COLO829 (cell line): ENCODE measurements around the gene MYO10.

Experiments used
- DNase-seq: peaks from one replicate; pipeline ENCODE4 v3.0.0; 2012; ENCODE audit warnings: low spot score

MYO10 gene

DNA sequence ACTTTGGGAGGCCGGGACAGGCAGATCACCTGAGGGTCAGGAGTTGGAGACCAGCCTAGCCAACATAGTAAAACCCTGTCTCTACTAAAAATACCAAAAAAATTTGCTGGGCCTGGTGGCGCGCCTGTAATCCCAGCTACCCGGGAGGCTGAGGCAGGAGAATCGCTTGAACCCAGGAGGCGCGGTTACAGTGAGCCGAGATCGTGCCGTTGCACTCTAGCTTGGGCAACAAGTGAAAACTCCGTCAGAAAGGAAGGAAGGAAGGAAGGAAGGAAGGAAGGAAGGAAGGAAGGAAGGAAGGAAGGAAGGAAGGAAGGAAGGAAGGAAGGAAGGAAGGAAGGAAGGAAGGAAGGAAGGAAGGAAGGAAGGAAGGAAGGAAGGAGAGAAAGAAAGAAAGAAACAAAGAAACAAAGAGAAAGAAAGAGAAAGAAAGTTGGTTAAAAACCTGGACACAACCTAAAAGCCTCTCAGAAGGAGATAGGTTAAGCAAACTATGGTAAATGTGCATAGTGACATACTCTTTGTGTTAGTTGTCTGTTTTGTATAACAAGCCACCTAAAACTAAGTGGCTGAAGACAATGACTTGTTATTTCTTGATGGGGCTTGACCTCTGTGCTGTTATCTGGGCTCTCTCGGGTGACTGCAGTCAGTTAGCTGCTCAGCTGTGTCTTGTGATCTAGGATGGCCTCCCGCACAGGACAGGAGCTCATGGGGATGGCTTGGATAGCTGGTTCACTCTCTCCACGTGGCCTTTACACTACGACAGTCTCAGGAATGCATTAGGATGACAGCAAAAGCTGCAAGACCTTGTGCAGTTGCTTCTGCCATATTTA lies 8.0 kb upstream of the MYO10 start:
- DNase-seq = no peak

DNA sequence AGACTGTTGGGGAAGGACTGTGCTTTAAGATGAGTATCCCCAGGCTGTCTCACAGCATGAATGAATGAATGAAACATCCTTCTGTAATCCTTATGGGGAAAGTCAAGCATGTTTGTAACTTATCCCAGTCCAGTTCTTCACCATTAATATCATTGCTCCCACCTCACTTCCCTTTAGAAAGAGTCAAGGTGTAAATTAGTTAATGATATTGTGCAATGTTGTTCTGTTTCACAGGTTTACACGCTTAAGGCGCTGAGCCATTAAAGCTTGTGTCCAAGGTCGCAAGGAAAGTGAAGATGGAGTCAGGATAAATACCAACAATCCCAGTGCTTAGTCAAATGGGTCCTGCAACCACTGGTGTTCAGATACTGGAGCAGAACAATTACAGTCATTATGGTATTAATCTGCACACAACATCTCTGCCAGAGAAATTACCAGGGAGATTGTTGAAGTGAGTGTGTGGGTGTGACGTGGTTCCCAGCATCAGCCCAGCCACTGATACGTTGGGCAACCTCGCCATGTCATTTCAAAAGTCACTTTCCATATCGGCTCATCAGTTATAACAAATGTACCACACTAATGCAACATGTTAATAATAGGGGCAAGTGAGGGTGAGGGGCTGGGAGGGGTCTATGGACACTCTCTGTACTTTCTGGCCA lies 1.5 kb upstream of the MYO10 start:
- no peak for DNase-seq

DNA sequence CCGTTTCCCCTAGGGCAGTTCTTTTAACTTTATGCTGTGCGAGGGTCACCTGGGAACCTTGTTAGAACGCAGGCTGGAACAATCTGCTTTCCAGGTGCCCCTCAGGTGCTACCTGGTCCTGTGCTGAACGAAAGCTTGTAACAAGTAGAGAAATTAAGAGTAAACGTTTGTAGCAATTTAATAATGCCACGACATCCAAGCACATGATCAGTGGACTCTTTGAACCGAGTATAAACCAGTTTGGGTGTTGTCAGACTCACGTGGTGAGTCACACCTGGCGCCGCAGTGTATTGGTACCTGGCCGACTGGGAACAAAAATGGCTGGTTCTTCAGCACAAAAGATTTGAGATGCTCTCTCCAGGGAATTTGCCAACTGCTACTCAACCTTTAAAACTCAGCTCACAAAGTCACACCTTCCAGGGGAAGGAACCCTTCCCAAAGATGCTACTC lies 926 bp upstream of the MYO10 start:
- no peak for DNase-seq

DNA sequence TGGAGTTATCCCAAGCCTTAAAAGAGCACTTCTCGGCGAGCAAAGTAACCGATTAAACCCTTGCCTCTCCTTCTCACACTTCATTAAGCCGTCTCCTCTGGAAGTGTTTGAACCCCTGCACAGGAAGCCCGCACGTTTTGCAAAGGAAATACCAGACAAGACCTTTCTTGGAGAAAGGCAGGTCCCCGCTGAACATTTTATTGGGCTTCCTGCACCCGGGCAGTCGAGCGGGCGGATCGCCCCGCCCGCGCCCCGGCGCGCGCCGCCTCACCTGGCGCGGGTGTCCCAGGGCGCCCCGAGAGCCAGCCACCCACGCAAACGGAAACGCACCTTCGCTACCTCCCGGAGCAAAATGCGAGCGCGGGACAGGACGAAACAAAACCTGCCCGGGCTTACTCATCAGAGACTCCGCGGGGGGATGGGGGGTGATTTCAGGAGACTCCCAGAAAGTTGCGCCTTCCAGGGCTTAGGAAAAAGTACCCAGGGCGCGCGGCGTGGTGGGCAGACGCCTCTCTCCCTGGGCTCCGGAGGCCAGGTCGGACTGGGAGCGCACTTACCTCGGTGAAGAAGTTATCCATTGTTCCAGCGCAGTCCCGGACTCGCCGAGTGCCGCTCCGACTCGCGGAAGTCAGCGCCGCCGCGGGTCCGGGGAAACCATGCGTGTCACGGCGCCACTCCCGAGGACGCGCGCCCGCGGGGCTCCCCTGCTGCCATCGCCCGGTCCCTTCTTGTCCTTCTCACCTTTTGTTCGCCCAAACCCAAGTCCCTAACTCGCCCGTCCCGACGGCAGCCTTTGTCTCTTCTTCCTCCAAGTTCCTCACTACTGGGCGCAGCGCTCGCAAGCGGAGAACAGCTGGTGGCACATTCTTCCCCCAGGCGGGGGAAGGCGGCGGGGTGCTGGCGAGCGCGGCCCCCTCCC lies 598 bp downstream of the MYO10 start:
- DNase-seq = no peak

DNA sequence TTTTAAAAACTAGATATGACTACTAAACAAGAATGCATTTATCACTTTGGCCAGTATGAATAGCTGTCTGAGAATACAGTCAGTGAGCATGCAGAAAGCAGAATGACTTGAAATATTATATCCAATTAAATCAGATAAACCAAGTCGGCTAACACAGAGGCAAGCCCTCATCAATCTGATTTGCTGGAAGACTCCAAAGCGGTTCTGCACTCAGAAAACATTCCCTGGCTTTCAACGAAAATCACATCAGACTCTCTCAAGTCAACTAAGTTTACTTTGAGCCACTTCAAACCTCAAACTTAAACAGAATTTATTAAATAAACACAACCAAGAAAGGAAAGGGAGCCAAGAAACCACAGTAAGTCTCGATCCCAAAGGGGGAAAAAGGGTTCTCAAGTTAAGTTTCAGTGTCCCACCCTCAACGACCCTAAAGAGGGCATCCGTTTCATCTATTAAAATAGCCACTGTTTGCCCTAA lies 1.4 kb downstream of the MYO10 start:
- no peak for DNase-seq

DNA sequence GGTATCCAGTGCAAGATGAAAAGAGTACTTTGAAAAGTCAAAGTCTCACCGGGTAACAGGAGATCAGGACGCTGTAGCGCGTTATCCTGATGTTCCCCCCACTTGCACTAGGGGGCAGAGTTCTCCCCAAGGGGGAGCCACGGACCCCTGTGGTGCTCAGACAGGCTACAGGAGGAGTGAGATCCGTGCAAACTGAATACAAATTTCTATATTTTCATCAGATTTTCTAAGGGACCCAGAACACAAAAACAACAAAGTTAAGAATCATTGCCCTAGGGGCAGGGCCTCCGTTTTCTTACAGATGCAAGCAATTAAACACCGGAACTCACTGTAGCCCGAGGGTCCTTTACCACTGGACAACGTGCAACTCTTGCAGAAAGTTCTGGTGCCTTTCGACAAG lies 2.0 kb downstream of the MYO10 start:
- DNase-seq = peak; percentile 49

DNA sequence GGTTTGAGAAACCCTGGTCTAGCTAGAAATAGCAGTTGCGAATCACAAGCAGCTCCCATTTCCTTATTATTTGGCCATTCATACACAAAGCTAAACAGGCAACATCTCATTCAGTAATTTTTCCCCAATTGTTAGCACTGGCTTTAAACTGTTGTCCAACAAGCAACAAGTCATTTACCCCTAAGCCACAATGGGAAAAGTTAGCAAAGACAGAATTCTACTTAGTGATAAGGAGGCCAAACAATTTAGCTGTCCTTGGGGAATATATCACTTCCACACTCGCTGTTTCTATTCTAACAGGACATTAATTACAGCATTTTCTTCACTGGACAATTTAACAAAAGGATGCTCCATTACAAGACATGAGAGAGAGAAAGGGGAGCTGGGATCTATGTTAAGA lies 2.8 kb downstream of the MYO10 start:
- no peak for DNase-seq

DNA sequence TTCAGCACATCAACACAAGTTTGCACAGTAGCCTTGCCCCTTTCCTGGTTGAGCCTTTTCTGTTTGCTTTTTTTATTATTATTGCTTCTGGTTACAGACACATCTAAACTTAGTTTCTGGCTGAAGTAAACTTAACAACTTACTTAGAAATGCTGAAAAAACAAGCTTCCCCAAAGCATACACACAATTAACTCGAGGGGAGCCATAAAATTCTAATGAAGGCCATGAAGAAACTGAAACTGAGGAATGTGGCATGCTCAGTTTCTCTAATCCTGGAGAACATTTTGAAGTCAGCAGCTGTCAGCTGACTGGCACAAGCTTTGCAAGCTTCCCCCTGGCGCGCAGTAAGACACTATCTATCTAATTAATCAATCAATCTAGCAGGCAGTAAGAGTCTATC lies 3.7 kb downstream of the MYO10 start:
- DNase-seq = no peak

DNA sequence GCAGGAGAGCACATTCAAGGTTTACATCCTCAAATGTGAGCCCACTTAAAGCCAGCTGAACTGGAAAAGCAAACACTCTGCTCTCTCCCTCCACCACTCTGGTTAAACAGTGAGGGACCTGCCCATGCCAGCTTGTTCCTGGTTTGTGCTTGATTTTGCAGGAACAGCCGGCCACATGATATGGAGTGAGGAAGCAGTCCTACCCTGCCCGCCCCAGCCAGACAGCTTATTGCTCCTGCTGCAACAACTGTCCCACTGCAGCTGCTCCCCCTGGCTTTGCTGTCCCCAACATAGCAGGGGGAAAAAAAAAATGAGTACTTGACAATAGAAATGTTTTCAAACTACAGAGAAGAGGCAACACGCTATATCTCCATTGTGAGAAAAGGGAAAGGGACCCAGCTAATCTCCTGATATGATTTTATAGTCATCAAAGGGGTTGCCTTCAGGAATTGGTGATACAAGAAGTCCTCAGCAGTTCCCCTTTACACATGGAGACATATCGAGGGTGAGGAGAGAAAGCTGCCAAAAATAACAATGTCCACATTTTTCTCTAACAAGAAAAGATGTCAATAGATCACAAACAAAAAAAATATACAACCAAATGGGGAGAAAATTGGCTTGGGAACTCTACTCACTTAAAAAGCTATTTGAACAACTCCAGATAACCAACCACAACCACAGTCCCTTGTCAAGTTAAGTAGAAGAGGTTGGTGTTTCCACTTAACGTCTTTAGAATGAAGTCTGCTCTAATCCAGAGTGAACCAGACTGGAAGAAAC lies 4.6 kb downstream of the MYO10 start:
- DNase-seq = no peak

DNA sequence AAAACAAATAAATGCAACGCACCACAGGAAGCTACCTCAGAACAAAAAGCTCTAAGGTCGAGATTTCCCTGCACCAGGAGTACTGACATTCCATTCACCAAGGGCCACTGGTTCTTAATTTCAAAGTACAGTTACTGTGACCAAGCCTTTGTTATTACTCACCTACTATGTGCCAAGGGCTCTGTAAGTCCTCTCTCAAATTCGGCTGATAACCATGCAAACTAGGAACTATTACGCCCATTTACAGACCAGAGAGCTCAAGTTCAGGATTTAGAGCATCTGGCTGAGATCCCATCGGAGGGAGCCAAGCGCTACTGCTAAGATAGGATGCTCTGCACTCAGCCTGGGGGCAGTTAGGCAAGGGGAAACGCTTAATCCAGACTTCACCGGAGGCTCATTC lies 5.6 kb downstream of the MYO10 start:
- DNase-seq = no peak

DNA sequence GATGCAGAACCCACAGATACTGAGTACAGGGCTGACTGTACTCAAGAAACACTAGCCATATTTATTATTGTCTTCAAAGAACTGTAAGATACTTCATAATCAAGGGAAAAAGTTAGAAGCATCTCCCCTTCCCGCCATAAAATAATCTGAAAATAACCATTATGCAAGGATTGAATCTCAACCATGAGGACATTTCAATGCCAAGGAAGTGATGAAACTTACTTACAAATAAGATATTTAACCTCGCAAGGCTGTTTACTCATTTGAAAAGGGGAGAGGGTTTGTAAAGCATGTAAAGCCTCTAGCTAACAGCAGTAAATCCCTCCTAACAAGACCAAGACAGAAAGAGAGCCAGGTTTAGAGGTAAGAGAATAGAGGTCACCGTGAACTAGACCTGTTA lies 6.3 kb downstream of the MYO10 start:
- no peak for DNase-seq

DNA sequence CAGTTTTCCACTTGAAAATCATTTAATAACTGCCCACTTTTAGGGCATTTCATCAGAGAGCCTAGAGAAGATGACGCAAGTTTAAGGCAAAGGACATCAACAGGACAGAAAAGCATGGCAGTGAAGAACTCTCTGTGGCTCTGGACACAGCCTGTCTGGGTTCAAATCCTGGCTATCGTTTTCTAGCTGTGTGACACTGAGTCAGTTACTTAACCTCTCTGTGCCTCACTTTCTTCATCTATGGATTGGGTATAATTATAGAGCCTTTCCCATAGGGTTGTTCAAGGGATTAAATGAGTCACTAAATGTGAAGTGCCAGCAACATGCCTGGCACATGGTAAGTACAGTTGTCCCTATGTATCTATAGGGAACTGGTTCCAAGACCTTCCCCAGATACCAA lies 6.7 kb downstream of the MYO10 start:
- DNase-seq = no peak

DNA sequence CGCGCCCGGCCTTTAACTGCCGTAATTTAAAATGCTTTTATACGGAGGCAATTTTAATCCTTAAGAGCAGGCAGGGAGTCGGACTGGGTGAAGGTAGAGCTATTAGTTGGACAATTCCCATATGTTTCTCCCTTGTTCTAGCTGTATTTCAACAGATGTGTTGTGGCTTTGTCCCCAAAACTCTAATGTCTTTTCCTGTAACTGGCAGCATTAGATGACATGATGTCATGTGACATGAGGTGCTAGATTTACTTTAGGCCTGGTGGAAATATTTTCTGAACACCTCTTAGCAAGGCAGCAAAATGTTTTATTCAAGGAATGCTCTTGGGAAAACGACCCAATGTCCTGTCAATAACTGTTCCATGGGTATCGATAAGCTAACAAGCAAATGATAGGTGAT lies 8.5 kb downstream of the MYO10 start:
- no peak for DNase-seq

DNA sequence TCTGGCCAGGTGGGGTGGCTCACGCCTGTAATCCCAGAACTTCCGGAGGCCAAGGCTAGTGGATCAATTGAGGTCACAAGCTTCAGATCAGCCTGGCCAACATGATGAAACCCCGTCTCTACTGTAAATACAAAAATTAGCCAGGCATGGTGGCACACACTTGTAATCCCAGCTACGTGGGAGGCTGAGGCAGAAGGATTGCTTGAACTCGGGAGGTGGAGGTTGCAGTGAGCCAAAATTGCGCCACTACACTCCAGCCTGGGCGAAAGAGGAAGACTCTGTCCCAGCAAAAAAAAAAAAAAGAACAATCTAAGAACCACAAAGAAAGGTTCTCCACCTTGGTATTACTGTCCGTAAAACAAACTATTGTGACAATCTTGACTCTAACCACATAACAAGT lies 9.7 kb downstream of the MYO10 start:
- no peak for DNase-seq

DNA sequence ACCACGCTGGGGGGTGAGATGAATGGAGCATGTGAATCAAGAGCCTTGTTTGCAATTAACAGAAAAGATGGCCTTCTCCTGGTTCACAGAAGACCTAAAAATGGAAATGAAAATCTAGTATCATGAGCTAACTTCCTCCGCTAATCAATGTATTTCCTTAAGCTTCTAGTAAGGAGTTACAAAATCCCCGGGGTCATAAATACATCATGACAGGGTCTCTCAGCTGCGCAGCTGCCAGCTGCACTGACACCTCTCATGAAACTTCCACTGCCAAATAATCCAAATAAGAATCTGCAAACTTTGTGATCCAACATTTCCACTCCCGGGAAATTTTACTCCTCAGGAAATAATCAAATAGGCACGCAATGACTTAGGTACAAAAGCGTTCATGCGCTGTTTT lies 11.9 kb downstream of the MYO10 start:
- no peak for DNase-seq

DNA sequence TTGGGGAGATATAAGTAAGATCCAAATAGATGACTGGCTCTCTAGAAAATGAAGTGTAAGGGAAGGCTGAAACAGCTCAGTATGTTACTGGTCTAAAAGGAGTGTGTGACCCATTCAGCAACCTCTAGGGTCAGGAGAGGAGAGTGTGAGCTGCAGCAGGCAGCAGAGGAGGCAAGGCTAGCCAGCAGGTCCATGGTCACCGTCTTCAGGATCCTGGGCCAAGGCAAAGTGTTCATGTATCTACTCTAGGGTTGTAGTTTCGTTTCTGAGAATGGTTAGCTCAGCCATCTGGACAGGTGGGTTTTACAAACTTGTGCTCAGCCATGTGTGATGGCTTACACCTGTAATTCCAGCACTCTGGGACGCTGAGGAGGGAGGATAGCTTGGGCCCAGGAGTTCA lies 13.7 kb downstream of the MYO10 start:
- no peak for DNase-seq

DNA sequence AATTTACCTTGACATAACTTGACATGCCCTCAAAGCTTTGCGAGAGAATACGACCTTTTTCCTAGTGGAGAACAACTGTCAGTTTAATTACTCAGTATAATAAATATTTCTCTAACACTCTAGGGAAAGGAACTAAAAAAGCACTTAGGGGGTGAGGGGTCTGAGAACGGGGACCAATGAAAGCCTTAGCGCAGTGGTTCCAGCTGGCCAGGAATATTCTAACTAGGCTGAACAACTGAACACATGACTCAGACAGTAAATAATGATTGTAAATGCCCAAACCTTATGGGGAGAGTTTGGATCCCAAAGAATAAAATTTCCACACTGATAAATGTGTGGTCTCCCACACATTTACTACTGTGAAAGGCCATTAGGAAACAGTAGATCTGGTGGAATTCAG lies 14.9 kb downstream of the MYO10 start:
- no peak for DNase-seq

DNA sequence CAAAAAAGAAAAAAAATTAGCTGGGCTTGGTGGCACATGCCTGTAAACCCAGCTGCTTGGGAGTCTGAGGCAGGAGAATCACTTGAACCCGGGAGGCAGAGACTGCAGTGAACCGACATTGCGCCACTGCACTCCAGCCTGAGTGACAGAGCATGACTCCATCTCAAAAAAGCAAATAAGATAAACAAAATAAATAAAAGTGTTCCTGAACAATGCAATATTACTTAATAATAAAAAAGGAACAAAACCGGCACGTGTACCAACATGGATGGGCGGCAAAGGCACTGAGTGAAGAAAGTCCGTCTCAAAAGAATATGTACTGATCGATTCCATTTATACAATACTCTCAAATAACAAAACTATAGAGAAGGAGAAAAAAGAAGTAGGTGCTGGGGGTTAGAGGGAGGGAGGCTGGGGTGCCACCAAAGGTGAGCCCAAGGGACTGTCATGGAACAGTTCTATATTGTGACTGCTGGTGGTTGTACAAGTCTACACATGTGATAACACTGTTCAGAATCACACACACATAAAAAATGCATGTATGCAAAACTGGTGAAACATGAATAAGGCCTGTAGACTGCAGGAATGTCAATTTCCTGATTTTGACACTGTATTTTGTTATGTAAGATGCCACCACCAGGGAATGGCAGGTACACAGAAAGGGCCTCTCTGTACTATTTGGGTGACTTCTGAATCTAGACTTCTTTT lies 15.8 kb downstream of the MYO10 start:
- no peak for DNase-seq

DNA sequence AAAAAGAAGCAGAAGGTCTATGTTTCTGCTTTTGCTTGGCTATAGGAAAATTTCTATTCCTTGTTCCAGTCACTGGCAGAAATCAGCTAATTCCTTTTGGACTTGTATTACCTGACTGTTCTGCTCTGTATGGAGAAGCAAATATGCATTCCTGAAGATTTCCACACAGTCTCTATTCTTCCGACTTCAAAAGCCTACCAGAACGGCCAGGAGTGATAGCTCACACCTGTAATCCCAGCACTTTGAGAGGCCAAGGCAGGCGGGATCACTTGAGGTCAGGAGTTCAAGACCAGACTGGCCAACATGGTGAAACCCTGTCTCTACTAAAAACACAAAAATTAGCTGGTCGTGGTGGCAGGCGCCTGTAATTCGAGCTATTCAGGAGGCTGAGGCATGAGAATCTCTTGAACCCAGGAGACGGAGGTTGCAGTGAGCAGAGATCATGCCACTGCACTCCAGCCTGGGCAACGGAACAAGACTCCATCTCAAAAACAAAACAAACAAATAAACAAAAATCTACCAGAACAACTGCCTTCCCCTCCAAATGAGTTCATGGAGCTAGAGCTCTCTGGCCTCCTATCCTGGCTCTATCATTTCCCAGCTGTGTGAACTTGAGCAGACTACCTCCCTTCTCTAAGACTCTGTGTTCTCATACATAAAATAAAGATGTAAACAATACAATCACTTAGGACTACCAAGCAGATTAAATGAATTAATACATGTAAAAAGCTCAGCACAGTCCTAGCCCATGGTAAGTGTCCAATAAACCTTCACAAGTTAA lies 17.0 kb downstream of the MYO10 start:
- no peak for DNase-seq

DNA sequence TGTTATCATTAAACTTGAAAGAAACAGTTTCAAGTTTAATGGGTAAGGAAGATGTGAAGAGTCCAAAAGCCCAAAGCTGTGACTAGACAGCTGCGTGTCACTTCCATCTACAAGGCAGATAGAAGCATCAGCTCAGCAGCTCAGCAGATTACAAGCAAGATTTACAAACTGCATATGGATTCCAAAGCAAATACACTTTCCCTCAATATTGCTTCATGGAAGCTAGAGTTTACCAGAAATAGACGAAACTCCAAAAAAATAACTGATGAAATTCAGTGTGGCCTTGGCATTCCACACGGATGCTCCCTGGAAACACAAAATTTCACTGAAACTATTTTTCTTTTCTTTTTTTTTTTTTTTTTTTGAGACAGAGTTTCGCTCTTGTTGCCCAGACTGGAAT lies 17.9 kb downstream of the MYO10 start:
- no peak for DNase-seq
